IPS-18a (cell line): ENCODE results near the gene SRCAP.

Experiments used
- H3K27ac ChIP-seq: one replicate; pipeline ENCODE4 v1.5.1; 2013; ENCODE audit warnings: low read length
- H3K27me3 ChIP-seq: one replicate; pipeline ENCODE4 v1.6.1; 2013; ENCODE audit warnings: mild to moderate bottlenecking, low read length; ENCODE audit not compliant: control insufficient read depth, insufficient read depth
- H3K36me3 ChIP-seq: one replicate; pipeline ENCODE4 v1.6.1; 2013; ENCODE audit warnings: low read depth, low read length; ENCODE audit not compliant: control insufficient read depth
- H3K4me1 ChIP-seq: one replicate; pipeline ENCODE4 v1.6.1; 2013; ENCODE audit warnings: low read depth, low read length; ENCODE audit not compliant: control insufficient read depth
- H3K4me3 ChIP-seq: one replicate; pipeline ENCODE4 v1.5.1; 2013; ENCODE audit warnings: low read length
- H3K9ac ChIP-seq: one replicate; pipeline ENCODE4 v1.6.1; 2013; ENCODE audit warnings: mild to moderate bottlenecking, low read length, moderate library complexity
- H3K9me3 ChIP-seq: one replicate; pipeline ENCODE4 v1.6.1; 2013; ENCODE audit warnings: low read depth, low read length; ENCODE audit not compliant: control insufficient read depth

Gene SRCAP

GRCh38 chr16:30710971-30711370 lies 12.0 kb downstream of the SRCAP start:
- no peaks in the 10 kb centered on the region for H3K4me1 ChIP-seq
- H3K9ac ChIP-seq = no peak overlapping the region
- H3K36me3 ChIP-seq = peaks cover 89% of the 10 kb centered on the region
- no peaks in the 10 kb centered on the region for H3K27me3 ChIP-seq
- H3K9me3 ChIP-seq = no peaks in the 10 kb centered on the region
- H3K27ac ChIP-seq = no peak overlapping the region
- H3K4me3 ChIP-seq = no peak overlapping the region

GRCh38 chr16:30711712-30712111 lies 12.7 kb downstream of the SRCAP start:
- Histone ChIP-seq H3K4me3 (no peak overlapping the region), H3K27ac (no peak overlapping the region), H3K4me1 (no peaks in the 10 kb centered on the region), H3K27me3 (no peaks in the 10 kb centered on the region), H3K9me3 (no peaks in the 10 kb centered on the region), H3K36me3 (peaks cover 89% of the 10 kb centered on the region), H3K9ac (no peak overlapping the region)

GRCh38 chr16:30715750-30716445 lies 16.9 kb downstream of the SRCAP start:
- no peak overlapping the region for H3K4me3 ChIP-seq

GRCh38 chr16:30720086-30720485 lies 21.1 kb downstream of the SRCAP start:
- H3K9ac ChIP-seq = no peak overlapping the region
- no peaks in the 10 kb centered on the region for H3K27me3 ChIP-seq
- H3K36me3 ChIP-seq = peaks cover 89% of the 10 kb centered on the region

More at GRCh38 chr16:30715750-30716445, 16.9 kb downstream of the SRCAP start:
- Histone ChIP-seq H3K4me1 (no peaks in the 10 kb centered on the region), H3K27me3 (no peaks in the 10 kb centered on the region), H3K27ac (no peak overlapping the region), H3K9me3 (no peaks in the 10 kb centered on the region), H3K9ac (no peak overlapping the region), H3K36me3 (peaks cover 82% of the 10 kb centered on the region)

GRCh38 chr16:30720694-30721093 lies 21.7 kb downstream of the SRCAP start:
- no peak overlapping the region for H3K4me3 ChIP-seq
- H3K27ac ChIP-seq = no peak overlapping the region
- no peaks in the 10 kb centered on the region for H3K27me3 ChIP-seq
- H3K36me3 ChIP-seq = peaks cover 92% of the 10 kb centered on the region
- no peak overlapping the region for H3K9ac ChIP-seq
- no peaks in the 10 kb centered on the region for H3K9me3 ChIP-seq
- H3K4me1 ChIP-seq = no peaks in the 10 kb centered on the region

More at GRCh38 chr16:30720086-30720485, 21.1 kb downstream of the SRCAP start:
- Histone ChIP-seq H3K9me3 (no peaks in the 10 kb centered on the region), H3K4me3 (no peak overlapping the region), H3K4me1 (no peaks in the 10 kb centered on the region), H3K27ac (no peak overlapping the region)

- H3K27ac ChIP-seq = no peak overlapping the region
- H3K9ac ChIP-seq = no peak overlapping the region
- H3K4me1 ChIP-seq = no peaks in the 10 kb centered on the region
- H3K27me3 ChIP-seq = no peaks in the 10 kb centered on the region
- H3K4me3 ChIP-seq = no peak overlapping the region
- no peaks in the 10 kb centered on the region for H3K9me3 ChIP-seq
- peaks cover 92% of the 10 kb centered on the region for H3K36me3 ChIP-seq
These were observed 22.2 kb downstream of the SRCAP start for GRCh38 chr16:30721167-30721566.

GRCh38 chr16:30721606-30722005 lies 22.6 kb downstream of the SRCAP start:
- no peak overlapping the region for H3K4me3 ChIP-seq
- no peaks in the 10 kb centered on the region for H3K27me3 ChIP-seq
- H3K36me3 ChIP-seq = peaks cover 90% of the 10 kb centered on the region
- H3K4me1 ChIP-seq = no peaks in the 10 kb centered on the region
- H3K9me3 ChIP-seq = no peaks in the 10 kb centered on the region
- no peak overlapping the region for H3K27ac ChIP-seq
- H3K9ac ChIP-seq = no peak overlapping the region

- no peaks in the 10 kb centered on the region for H3K9me3 ChIP-seq
- no peaks in the 10 kb centered on the region for H3K4me1 ChIP-seq
- H3K9ac ChIP-seq = no peak overlapping the region
- no peaks in the 10 kb centered on the region for H3K27me3 ChIP-seq
- no peak overlapping the region for H3K4me3 ChIP-seq
- no peak overlapping the region for H3K27ac ChIP-seq
- H3K36me3 ChIP-seq = peaks cover 82% of the 10 kb centered on the region
These were observed 23.5 kb downstream of the SRCAP start for GRCh38 chr16:30722443-30722842.

- H3K4me1 ChIP-seq = peaks cover under 1% of the 10 kb centered on the region
- no peak overlapping the region for H3K4me3 ChIP-seq
- no peak overlapping the region for H3K27ac ChIP-seq
- H3K27me3 ChIP-seq = no peaks in the 10 kb centered on the region
- no peak overlapping the region for H3K9ac ChIP-seq
- peaks cover 77% of the 10 kb centered on the region for H3K36me3 ChIP-seq
- no peaks in the 10 kb centered on the region for H3K9me3 ChIP-seq
These were observed 23.9 kb downstream of the SRCAP start for GRCh38 chr16:30722916-30723315.

- H3K36me3 ChIP-seq = peaks cover 77% of the 10 kb centered on the region
- H3K4me1 ChIP-seq = peaks cover 5% of the 10 kb centered on the region
- no peak overlapping the region for H3K4me3 ChIP-seq
These were observed 24.9 kb downstream of the SRCAP start for GRCh38 chr16:30723725-30724355.

GRCh38 chr16:30724641-30725417 lies 25.9 kb downstream of the SRCAP start:
- Histone ChIP-seq H3K4me3 (no peak overlapping the region), H3K9me3 (no peaks in the 10 kb centered on the region), H3K9ac (no peak overlapping the region), H3K36me3 (peaks cover 81% of the 10 kb centered on the region), H3K4me1 (peaks cover 5% of the 10 kb centered on the region), H3K27ac (no peak overlapping the region), H3K27me3 (no peaks in the 10 kb centered on the region)

More at GRCh38 chr16:30723725-30724355, 24.9 kb downstream of the SRCAP start:
- no peak overlapping the region for H3K27ac ChIP-seq
- H3K9ac ChIP-seq = no peak overlapping the region
- no peaks in the 10 kb centered on the region for H3K9me3 ChIP-seq
- H3K27me3 ChIP-seq = no peaks in the 10 kb centered on the region
